ENCODE measurements around the gene MARK4. TPM values are rescaled to one million over a fixed set of nuclear protein-coding genes. Genes with fewer than 3 reads are reported as not detected.

The MARK4 gene
- total RNA-seq: 8.2 and 15.9 TPM in 2 replicates

GRCh38 chr19:45250832-45251451, at the start of gene MARK4:
Gene MARK4, plus strand, starts transcription at chr19:45251271. Its CDS starts 318 bp downstream, at chr19:45251589.

GRCh38 chr19:45245334-45245787, 5.7 kb upstream of the MARK4 start, which contains the start of gene EXOC3L2:
Gene EXOC3L2, minus strand, starts transcription at chr19:45245407. Its CDS starts 6,362 bp downstream, at chr19:45239045.

GRCh38 chr19:45322744-45323281, 71.7 kb downstream of the MARK4 start, which contains the start of gene CKM:
Gene CKM, minus strand, starts transcription at chr19:45322875. Its CDS starts 3,162 bp downstream, at chr19:45319713.

GRCh38 chr19:45340232-45340898, 89.3 kb downstream of the MARK4 start, which contains the start of gene KLC3:
Gene KLC3, plus strand, starts transcription at chr19:45340750. Its CDS starts 4,792 bp downstream, at chr19:45345542.

Other genes starting within 250 kb of the MARK4 start
- 3.3 and 6.9 TPM in 2 replicates for gene RELB, start 249.8 kb upstream of the MARK4 start, total RNA-seq
- gene CLASRP, start 212.2 kb upstream of the MARK4 start, total RNA-seq: 12.3 and 17.8 TPM in 2 replicates
- not detected in 2 replicates for gene ZNF296, start 174.8 kb upstream of the MARK4 start, total RNA-seq
- gene GEMIN7, start 172.0 kb upstream of the MARK4 start, total RNA-seq: 9.9 and 11.8 TPM in 2 replicates
- gene PPP1R37, start 158.1 kb upstream of the MARK4 start, total RNA-seq: 25.0 and 32.2 TPM in 2 replicates
- 0.47 and 0.52 TPM in 2 replicates for gene NKPD1, start 90.3 kb upstream of the MARK4 start, total RNA-seq
- 11.0 and 13.4 TPM in 2 replicates for gene TRAPPC6A, start 73.0 kb upstream of the MARK4 start, total RNA-seq
- 1.8 and 2.2 TPM in 2 replicates for gene BLOC1S3, start 72.5 kb upstream of the MARK4 start, total RNA-seq
- 0.16 TPM in 1 of 2 replicates, not detected in the other for gene EXOC3L2, start 5.9 kb upstream of the MARK4 start, total RNA-seq
- gene CKM, start 71.6 kb downstream of the MARK4 start, total RNA-seq: not detected in 2 replicates
- 0.16 TPM in 1 of 2 replicates, not detected in the other for gene KLC3, start 89.5 kb downstream of the MARK4 start, total RNA-seq
- 12.5 and 13.2 TPM in 2 replicates for gene ERCC2, start 119.3 kb downstream of the MARK4 start, total RNA-seq
- 0.60 and 1.3 TPM in 2 replicates for gene PPP1R13L, start 153.8 kb downstream of the MARK4 start, total RNA-seq
- gene POLR1G, start 155.4 kb downstream of the MARK4 start, total RNA-seq: 1.5 and 2.0 TPM in 2 replicates
- gene ERCC1, start 172.6 kb downstream of the MARK4 start, total RNA-seq: 45.9 and 58.8 TPM in 2 replicates
- 0.79 and 1.1 TPM in 2 replicates for gene FOSB, start 216.7 kb downstream of the MARK4 start, total RNA-seq
- gene RTN2, start 245.8 kb downstream of the MARK4 start, total RNA-seq: 8.5 and 12.1 TPM in 2 replicates
- gene PPM1N, start 247.2 kb downstream of the MARK4 start, total RNA-seq: 5.5 and 7.5 TPM in 2 replicates